DMS79 (cell line): Measurements from ENCODE around the gene SYCP2.
"Not testable (repeated sequence)": the region's sequence is repeated elsewhere in the genome, so short reads cannot be mapped to it uniquely, and the experiment has no call there.

Source experiments
- DNase-seq: peaks from one replicate; lab custom pipeline; 2025; lab: John Stamatoyannopoulos, UW

SYCP2 gene

GRCh38 chr20:59933296-59933848 lies at the start of gene SYCP2:
Gene SYCP2 (minus strand): TSS chr20:59933637. CDS start chr20:59922413, 11,224 bp downstream.
- DNase-seq: no peak

DNA sequence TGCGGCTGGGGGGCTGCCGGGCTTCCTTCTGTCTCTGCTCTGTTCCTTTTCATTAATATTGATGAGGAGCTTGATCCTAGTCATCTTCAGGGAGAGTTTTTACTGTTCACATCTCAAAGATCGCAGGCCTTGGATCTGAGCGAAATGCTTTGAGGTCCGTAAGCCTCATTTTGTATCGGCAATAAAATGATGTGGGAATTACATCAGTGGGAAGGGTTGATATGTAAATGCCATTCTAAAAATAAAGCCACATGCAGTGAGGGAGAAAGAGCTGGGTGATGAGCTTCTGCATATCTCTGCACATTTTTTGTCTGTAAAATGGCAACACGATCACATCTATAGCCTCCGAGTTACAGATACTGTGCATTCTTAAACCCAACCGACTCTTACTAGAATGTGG lies 49.6 kb upstream of the SYCP2 start:
- no peak for DNase-seq

DNA sequence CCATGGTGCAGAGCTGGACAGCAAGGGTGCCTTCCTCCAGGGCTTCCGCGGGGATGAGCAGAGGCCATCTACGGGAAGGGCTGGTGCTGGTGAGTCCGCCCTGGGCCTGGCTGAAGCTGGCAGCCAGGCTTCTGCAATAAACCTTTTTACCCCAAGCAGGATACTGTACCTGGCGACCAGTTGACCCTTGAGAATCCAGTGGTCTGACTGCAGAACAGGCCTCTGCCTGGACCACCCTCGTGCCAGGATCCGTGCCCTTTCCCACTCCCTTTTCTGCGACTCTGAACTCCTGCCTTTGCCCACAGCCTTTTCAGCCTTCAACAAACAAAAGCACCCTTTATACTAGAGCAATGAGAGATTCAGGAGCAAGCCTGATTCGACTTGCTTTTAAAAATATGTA lies 43.6 kb upstream of the SYCP2 start:
- DNase-seq: no peak

GRCh38 chr20:59976156-59976782 lies 42.8 kb upstream of the SYCP2 start:
- DNase-seq: peak; percentile 12

- no peak for DNase-seq
Measured at GRCh38 chr20:59972037-59972801, 38.8 kb upstream of the SYCP2 start.

DNA sequence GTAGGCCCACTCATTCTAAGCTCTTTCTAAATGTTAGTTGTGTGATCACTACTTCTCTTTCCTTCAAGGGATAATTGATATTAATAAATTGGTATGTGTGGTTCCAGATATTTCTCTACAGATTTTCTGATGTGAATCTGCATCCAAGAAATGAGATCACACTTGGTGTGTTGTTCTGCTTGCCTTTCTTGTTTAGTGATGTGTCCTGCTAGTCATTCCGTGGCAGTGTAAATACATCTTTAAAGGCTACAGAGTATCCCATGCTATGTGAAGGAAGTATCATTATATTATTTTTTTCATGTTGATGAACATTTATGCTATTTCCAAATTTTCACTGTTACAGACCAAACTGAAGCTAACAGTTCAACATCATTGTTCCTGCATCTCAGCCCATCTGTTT lies 38.0 kb upstream of the SYCP2 start:
- DNase-seq: no peak

- no peak for DNase-seq
Measured at GRCh38 chr20:59966428-59966827, 33.0 kb upstream of the SYCP2 start.

- DNase-seq: no peak
Measured at GRCh38 chr20:59962155-59962554, 28.7 kb upstream of the SYCP2 start.

GRCh38 chr20:59961423-59961822 lies 28.0 kb upstream of the SYCP2 start:
- no peak for DNase-seq

DNA sequence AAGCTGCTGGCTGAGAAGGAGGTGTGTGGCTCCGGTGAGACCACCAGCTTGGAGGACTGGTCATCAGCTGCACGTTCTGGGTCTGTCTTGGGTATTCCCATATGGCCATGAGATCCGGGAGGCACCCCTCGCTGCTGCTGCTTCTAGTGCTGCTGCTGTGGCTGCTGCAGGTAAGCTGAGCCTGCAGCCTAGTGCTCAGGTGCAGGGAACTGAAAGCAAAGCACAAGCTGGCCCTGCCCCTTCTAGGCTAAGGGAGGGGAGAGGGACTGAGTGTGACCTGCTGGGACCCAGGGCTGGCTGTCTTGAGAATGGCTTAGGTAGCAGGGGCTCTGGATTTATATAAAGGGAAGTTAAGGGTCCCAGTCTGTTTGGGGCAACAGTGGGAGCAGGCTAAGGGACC lies 25.2 kb upstream of the SYCP2 start:
- no peak for DNase-seq

DNA sequence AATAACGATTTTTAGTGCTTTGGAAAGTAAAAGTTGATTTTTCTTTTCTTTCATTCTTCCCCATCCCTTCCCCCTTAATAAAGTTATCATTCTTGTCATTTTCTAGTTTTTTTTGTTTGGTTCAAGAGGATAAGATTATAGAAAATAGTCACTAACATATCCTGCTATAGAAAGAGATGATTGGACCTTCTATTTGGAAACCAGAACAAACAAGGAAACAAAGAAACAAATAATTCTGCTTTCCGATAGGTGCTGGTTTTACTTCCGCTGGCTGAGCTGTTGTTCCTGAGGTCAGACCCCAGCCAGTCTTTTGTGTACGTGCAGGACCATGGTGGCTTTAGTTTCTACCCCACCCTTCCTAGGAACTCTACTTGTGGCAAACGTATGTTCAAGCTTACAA lies 24.7 kb upstream of the SYCP2 start, which contains the start of gene CDH26:
Gene CDH26 (plus strand): TSS at position 301 of the 400 bp plus-strand sequence. CDS start 304 bp downstream, outside the sequence.
- DNase-seq: no peak

GRCh38 chr20:59957568-59957967 lies 24.1 kb upstream of the SYCP2 start:
- DNase-seq: not testable (repeated sequence)

DNA sequence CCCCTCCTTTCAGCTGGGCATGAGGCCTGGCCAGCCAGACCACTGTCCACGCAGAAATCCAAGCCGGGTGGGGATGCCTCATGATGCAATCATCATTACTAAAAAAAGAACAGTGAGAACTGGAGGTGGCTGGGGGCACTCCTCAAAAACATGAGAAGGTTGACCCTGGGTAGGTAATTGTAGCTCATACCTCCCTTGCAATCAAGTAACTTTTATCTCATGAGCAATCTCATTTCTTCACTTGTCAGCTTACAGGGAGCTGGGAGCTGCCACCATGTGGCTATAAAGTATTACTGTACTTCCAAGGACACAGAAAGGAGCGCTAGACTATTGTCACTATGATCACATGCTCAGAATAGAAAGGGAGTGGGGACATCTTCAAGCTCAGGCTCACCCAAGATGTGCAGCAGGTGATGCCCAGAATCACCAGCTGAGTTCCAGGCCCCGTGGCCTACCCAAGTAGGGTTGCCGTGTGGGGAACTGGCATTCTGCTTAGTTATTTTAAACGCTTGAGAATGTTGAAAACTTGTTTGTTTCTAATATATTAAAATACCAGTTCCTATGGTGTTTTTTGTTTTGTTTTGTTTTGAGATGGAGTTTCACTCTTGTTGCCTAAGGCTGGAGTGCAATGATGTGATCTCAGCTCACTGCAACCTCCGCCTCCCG lies 21.8 kb upstream of the SYCP2 start:
- no peak for DNase-seq

DNA sequence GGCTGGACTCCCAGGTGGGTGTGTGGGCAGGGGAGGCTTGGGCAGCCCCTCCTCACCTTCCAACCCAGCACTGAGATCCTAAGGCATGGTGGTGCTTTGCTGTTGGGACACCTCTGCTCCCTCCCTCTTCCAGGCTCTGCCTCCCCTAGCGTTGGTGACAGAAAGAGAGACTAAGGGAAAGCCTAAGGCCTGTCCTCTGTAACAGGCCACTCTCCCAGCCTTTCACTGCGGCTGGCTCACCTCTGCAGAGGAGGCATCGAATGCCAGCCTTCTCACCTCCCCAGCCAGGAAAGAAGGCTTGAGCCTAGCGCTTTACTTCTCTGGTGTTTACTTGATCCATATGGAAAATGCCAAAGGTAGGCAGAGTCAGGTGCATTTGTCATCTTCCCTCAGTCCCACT lies 21.3 kb upstream of the SYCP2 start:
- DNase-seq: no peak

DNA sequence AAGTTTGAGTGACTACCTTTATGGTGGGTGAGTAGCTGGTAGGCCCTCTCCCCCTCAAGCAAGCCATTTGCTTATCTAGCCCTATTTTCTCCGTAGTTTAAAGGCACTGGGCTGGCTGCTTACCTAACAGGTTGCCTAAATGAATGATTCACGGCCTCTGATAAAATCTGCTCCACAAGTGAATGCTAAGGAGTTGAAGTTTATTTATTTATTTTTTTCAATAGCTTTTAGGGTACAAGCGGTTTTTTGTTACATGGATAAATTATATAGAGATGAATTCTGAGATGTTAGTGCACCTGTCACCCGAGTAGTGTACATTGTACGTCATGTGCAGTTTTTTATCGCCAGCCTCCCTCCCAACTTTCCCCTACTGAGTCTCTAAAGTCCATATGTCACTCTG lies 16.5 kb upstream of the SYCP2 start:
- no peak for DNase-seq

DNA sequence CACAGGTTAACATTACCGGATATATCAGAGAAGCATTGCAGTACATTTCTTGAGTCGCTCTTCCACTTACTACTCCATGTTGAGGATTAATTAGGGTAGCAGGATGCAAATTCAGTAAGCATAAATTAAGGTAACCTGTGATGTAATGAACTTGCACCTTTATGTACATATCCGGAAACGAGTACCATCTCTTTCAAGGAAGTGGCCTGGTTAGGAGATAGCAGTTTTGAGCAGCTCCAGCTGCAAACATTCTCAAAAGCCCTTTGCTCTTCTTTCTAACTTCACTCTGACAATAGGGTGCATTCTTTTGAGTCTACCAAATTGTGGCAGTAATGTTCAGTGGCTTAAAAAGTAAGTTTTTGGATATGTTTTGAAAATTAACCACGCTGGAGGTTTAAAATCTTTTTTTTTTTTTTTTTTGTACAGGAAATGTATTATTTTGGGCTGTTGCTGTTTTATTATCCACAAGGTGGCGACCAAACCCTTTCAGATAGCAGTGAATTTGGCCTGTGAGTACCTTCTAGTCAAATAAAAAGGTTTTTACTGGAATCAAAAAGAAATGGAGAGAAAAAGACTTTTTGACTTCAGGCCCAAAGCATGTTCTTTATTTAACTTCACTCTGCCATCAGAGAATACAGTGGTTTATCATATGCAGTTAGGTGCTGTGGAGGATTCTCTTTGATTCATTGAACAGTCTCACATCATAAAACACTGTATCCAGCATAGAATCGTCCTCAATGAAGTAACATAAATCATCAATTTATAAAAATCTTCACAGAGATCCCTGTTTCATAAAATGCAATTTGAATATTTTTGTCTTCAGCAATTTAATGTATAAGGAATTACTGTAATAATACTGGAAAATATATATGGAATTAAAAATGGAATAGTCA lies 15.6 kb upstream of the SYCP2 start:
- peak; percentile 21 for DNase-seq

DNA sequence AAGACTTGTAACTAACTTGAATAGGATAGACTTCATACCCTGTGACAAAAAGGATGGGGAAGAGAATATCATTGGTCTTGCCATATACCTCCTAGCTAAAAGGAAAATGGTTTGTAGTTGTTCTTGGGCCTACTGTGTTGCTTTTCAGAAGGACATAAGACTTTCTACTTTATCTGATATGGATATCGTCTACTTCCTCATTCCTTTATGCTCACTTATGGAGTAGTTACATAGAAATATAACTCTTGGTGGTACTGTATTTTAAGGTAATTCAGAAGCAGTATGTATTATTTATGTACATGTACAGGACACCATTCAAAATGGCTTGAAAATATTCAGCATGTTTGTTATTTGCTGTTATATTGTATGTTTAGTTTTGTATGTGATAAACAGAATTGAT lies 14.8 kb upstream of the SYCP2 start:
- DNase-seq: no peak

- DNase-seq: no peak
Measured at GRCh38 chr20:59947376-59947775, 13.9 kb upstream of the SYCP2 start.

DNA sequence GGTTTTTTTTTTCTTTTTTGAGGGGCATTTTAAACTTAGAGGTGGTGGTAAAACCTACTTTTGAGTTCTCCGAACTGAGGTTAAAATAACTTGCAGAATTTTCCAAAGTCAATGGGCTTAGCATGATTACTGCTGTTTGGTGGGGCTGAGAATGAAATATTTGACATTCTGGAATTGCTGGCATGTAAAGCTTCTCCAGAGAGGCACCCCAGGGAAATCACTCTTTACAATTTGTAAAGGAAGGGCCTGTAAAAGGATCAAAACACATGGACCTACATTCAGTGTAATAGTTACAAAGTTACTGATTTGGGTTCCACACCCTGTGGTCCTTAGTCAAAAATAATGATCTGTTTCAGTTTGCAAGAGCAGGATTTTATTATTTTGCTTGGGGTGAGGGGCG lies 12.3 kb upstream of the SYCP2 start:
- no peak for DNase-seq

- no peak for DNase-seq
Measured at GRCh38 chr20:59945175-59945574, 11.7 kb upstream of the SYCP2 start.

GRCh38 chr20:59944726-59945125 lies 11.3 kb upstream of the SYCP2 start:
- no peak for DNase-seq

DNA sequence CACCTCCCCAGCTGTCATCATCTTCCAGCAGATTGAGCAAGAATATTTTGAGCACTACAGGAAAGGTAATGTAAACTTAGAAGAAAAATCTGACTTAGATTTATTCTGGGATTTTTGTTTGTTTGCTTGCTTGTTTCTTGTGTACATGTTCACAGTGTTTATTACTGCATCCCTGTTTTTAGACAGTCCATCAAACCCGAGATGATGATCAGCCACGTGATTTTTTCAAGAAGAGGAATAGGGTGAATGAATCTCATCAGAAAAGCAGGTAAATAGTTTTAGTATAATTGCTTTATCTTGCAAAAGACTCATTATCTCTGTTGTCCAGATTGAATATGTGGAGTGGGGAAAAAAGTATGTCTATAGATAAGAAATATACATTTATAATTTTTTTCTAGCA lies 8.8 kb upstream of the SYCP2 start:
- no peak for DNase-seq
